Measurements from ENCODE around the gene SMYD3. TPM values are rescaled to one million over a fixed set of nuclear protein-coding genes. Genes with fewer than 3 reads are reported as not detected.

Gene SMYD3
- total RNA-seq, 1 donor from 2014 or later, result 23.5 TPM

DNA sequence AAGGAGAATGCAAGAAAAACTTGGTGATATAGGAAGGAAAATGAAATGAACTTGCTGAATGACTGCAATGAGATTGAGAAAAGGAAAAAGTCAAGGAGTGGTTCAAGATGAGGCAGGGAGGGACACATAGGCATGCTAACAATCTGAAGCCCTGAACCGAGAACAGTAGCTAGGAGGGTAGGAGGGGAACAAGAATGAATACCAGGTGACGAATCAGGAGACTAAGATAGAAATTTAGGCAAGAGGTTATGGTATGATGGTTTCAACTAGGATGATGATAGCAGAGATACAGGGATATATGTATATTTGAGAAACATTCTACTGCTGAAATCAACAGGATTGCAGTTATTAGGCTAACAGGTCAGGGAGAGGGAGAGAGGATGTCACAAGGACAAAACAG lies 44.1 kb downstream of the SMYD3 start:
- DNase-seq, result no peak

DNA sequence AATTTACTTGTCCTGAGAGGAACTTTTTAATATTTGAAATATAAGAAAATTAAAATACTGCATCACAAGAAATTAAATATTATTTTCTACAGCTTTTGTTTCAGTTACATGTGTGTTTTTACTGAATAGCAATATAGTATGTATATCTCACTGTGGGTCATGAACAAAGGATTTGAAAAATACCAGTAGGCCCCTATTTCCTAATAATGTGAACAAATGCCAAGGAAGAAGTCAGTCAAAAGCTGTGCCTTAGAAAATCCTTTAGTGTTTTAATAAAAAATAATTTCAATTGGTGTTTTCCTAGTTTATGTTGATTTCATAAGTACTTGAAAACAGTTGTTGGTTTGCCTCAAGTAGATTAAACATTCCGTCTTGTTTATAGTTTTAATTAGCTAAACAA lies 46.7 kb downstream of the SMYD3 start:
- no peak for DNase-seq

DNA sequence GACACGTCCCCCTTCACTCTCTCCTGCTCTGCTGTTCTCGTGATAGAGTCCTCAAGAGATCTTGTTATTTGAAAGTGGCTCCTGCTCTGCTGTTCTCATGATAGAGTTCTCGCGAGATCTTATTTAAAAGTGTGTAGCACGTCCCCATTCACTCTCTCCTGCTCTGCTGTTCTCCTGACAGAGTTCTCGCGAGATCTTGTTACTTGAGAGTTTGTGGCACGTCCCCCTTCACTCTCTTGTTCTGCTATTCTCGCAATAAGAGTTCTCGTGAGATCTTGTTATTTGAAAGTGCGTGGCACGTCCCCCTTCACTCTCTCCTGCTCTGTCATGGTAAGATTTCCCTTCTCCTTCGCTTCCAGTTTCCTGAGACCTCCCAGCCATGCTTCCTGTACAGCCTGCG lies 47.9 kb downstream of the SMYD3 start:
- no peak for DNase-seq

DNA sequence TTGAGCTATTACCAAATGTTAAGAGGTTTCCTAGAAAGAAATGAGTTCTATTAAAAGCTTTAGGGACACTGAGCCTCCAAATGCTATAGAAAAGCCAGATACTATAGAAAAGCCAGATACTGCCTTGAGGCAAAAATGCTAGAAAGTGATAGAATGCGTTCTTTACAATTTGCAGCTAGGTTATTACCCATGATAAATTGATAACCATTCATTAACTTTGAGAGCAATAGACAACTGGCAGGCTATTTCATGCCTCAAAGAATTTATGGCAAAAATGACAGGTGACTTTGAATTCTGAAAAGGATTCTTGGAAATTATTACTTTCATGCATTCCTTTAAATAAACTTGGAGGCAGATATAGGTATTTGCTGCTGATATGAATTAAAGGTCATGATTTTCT lies 51.6 kb downstream of the SMYD3 start:
- DNase-seq, result no peak

DNA sequence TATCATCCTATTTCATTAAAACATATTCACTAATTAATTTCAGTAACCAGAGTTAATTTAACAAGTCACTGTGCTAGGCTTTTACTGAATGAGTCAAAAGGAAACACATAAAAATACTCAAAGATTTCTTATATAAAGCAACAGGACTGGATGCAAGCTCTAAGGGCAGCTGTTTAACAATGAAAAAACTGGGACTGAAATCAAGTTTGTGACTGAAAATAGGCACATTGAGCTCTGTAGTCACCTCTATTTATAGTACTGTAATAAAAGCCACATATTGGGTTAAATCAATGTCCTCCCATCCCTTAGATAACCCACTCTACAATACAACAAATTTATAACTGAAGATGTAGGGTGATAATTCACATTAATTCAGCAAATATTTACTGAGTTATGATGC lies 52.4 kb downstream of the SMYD3 start:
- no peak for DNase-seq

DNA sequence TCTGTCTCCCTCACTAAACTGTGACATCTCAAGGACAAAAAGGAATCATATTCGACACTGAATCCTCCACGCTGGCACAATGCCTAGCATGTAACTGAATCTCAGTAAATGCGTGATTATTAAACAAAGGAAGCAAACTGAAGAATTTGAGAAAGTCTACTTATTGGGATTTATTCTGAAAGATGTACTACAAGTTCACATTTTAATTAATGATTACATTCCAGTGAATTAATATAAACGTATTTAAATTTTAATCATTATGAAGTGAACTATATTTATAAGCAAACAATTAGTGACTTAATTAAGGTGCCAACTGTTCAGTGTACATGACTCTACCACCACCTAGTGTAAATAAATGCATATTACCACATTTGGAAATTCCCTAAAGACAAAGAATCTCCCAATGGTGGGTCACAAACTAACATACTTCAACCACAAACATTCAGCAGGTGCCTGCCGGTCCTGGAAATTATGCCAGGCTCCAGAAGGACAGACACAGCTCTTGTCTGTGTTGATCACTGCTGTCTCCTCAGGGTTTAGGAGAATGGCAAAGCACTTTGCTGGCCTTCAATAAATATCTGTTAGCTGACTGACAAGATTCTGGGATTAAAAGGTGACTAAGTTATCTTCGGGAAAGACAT lies 56.3 kb downstream of the SMYD3 start:
- DNase-seq, result peak; percentile 54

DNA sequence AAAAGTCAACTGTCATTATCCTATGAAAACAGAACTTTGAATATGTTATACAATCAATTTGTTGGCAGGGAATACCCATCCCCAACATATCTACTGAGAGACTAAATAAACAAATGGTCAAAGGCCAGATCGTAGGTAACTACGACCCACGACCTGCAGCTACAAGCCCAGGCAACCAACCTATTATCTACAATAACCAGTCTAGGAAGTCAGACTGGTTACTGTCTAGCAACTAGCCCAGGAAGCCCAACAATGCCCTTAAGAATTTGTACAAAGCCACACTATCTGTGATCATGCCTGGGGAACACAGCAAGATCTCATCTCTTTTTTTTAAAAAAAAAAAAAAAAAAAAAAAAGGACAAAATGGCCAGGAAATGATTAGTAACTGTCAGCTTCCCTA lies 58.7 kb downstream of the SMYD3 start:
- DNase-seq, result no peak

DNA sequence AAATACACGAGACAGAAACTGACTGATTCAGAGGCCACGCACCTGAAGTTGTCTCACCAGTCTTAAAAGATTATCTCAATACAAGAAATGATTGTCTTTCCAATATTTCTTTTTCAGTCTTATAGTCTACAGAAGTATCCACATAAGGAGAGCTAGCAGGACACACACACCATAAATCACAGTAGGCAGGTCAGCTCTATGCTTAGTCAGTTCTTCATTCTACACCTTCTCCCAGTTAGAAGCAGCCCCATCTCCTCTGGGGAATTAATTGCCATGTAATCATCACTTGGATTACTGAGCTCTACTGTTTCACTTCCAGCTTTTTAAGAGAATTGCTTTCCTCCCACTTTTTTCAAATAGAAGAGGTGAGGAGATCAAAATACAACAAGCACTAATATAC lies 59.6 kb downstream of the SMYD3 start:
- no peak for DNase-seq

DNA sequence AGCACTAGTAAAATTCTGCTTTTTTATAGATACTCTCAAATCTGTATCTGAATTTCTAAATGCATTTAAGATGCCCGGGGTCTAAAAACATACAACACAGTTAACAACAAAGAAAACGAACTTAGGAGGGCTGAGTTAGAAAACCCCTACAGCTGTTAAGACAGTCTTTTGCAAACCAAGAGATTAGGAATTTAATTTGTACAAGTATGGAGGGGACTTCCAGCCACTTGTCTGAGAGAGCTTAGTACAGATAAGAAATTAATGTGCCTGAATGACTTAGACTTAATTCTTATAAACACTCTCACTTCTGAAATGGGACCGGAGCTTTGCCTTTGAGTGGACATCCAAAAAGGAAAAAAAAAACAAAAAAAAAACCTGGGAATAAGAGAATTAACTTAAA lies 61.6 kb downstream of the SMYD3 start:
- peak; percentile 8 for DNase-seq

DNA sequence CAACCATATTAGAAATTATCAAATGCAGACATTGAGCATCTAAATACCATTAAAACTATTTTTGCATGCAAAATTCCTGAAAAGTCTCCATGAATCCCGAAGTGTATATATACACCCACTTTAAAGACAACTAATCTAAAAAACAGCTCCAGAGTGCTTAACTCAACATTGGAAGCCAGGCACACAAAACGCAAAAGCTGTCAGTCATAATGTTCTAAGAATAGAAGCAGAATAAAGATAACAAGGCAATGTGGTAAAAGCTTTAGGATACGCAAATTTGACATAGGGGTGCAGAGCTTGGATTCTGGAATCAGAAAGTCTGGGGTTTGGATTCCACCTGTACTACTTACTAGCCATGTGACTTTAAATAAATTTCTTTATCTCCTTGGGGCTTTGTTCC lies 62.5 kb downstream of the SMYD3 start:
- no peak for DNase-seq

DNA sequence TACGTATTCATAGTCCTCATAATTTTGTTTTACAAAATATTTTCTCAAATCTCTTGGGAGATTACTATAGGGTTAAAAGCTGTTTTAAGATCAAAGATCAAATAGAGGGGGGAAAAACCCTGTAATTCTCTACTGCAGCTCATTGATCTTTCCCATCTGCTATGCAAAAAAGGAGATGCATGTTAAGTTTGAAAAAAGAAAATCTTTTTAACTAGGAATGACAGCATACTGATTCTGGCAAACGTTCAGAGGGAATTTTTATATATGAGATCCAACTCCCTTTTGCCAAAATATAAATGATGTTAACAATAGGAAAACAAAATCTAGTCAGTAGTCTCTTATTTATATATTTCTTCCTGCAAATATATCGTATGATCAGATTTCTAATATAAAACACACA lies 69.1 kb downstream of the SMYD3 start:
- peak; percentile 9 for DNase-seq

DNA sequence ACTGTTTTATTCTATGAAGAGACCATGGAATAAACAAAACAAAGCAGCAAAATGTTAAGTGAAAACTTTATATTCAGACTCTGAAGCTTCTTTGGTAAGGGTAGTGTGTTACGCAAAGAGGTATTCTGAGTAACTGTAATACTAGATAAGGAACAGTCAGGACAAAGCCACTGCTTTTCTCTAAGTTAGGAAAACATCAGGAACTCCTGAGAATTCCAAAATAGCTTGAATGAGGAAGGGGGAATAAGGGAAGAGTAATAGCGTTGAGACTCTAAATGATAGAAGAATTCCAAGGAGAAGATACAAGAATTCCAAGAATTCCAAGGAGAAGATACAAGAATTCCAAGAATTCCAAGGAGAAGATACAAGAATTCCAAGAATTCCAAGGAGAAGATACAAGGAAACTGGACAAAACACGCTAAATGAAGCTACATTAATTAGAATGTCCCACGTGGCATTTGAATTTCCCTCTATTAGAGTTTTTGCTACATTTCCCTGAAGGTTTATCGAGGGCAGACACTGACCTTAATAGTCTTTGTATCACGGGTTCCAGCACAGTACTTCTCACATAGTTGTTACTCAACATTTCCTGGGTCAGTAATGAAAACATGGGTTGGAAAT lies 71.5 kb downstream of the SMYD3 start:
- DNase-seq, result no peak

DNA sequence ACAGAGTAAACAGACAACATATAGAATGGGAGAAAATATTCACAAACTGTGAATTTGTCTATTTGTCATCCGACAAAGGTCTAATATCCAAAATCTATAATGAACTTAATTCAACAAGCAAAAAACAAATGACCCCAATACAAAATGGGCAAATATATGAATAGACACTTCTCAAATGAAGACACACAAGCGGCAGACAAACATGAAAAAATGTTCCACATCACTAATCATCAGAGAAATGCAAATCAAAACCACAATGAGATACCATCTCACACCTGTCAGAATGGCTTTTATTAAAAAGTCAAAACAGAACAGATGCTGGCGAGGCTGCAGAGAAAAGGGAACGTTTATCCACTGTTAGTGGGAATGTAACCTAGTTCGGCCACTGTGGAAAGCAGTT lies 72.7 kb downstream of the SMYD3 start:
- DNase-seq, result no peak

DNA sequence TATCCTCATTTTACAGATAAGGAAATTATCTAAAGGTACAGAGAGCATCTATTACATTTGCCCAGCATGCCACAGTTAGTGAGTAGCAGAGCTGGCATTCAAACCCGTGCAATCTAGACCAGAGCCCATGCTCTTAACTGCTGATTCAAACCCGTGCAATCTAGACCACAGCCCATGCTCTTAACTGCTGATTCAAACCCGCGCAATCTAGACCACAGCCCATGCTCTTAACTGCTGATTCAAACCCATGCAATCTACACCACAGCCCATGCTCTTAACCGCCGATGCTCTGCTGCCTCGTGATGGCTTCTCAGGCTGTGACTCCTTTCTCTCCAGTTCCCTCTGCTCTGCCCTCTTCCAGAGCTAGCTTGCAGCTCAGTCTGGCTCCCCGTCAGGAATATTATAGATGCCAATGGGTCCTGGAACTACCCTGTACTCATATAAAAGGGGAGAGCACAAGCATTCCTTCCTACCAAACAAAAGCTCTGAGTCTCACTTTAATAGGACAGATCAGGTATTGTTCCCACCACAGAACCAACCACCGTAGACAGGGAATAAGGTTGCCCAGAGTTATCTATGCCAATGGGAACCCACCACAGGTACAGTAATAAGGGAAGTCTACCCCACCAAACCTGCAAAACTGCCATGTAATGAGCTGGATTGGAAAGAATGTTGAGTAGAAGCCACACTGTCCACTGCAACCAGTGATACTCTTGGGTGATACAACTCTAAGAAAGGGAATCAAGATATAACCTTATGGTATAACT lies 78.4 kb downstream of the SMYD3 start:
- DNase-seq, result no peak

DNA sequence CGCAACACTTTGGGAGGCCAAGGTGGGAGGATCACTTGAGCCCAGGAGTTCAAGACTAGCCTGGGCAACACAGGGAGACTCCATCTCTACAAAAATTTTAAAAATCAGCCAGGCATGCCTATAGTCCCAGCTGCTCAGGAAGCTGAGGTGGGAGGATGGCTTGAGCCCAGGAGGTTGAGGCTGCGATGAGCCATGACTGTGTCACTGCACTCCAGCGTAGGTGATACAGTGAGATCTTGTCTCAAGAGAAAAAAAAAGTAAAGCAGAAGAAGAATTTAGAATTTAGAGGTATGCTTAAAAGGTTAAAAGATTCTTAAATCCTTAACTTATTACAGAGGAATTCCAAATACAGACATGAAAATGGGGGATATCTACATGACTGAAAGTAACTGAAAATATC lies 79.5 kb downstream of the SMYD3 start:
- DNase-seq, result no peak

DNA sequence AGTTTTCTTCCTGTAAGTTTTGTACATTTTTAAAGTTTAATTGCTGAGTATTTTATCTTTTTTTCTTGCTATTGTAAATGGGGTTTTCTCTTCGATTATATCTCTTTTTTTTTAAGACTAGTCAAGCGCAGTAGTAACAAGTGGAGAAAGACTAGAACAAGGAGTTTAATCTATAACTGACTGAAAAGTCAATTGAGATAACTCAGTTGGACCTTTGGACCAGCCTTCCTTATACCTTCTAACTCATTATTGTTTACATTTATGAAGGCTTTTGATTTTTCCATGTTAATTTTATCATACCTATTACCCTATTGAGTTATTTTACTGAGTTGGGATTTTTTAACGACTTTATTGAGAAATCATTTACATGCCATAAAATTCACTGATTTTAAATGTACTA lies 81.2 kb downstream of the SMYD3 start:
- DNase-seq, result no peak

DNA sequence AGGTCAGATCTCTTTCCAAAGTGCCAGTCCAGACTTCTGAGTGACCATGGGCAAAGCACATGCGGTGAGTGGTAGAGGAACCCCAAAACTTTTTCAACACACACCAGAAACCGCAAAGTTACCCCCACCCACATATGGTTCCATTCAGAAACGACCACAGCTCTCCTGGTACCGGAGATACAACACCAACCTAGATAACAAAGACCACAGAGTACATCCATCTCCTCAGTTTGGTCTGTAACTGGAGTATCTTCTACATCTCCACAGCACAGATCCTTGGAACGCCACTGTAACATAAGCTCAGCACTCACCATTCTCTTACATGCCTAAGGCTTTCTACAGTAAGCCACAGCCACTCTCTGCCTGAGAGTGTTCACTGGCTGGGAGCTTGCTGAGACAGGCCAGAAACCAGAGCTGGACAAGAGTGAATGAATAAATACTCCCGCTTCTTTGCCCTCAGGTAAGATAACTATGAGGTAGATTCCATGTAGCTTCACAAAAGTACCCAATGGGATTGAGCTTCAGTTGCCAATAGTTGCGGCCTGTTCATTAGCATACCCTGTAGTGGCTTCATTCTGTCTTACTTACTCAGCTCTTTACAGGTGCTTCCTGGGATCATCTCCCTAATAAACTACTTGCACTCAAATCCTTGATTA lies 81.8 kb downstream of the SMYD3 start:
- peak; percentile 19 for DNase-seq

DNA sequence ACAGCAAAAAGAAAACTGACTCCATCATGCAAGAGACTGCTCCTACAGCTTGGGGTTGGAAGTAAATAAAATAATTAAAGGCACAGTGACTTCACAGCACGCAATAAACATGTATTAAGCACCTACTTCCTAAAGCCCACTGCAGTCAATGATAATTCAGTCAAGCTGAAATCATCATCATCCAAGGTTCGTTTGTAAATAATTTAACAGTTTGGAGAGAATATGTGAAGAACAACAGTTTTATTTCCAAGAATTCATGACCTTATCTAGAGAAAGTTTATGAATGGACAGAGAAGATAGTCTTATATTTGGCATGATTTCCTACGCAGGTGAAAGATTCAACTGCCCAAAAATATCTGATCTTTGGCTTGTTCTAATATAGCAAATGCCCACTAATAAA lies 86.8 kb downstream of the SMYD3 start:
- no peak for DNase-seq

DNA sequence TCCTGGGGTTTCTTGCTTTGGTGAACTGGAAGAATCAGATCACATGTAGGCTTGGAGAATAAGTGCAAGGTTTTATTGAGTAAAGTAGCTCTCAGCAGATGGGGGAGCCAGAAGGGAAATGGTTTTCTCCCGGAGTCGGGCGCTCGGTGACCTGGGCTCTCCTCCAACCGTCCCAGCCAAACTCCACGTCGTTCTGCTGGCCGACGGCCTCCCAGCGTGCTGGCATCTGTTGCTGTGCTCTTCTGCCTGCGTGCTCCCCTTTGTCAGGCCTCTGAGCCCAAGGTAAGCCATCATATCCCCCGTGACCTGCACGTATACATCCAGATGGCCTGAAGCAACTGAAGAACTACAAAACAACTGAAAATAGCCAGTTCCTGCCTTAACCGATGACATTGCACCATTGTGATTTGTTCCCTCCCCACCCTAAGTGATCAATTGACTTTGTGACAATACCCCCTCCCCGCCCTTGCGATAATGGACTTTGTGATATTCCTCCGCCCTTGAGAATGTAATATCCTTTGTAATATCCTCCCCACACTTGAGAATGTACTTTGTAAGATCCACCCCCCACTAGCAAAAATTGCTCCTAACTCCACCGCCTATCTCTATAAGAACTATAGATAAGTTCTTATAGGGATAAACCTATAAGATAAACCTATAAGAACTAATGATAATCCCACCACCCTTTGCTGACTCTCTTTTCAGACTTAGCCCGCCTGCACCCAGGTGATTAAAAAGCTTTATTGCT lies 88.3 kb downstream of the SMYD3 start:
- DNase-seq, result no peak

DNA sequence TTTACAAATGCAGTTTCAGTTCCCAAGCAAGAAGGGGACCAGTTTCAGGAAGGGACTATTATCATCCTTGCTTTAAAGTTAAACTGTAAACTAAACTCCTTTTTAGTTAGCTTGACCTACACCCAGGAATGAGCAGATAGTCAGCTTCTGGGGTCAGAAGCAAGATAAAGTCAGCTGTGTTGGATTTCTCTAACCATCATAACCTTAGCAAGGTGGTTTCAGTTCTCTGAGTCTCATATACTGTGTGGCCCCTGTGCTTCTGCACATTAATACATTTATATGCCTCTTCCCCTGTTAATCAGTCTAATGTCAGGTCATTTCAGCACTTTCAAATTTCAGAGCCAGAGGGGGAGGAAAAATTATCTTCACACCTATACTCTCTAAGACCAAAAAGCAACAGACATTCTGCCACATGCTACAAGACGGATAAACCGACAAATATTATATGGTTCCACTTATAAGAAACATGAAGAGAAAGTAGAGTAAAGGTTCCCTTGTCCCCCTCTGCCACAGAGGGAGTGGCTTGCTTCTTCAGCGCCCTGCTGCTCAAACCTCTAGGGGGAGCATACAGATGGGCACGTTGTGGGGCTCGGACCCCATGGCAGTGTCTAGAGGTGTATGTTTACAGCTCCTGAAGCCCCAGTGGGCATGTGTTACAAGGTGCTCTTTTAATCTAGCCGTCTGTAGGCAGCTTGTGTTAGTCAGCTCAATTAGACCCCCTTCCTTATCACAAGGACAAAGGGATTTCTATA lies 89.1 kb downstream of the SMYD3 start:
- no peak for DNase-seq

DNA sequence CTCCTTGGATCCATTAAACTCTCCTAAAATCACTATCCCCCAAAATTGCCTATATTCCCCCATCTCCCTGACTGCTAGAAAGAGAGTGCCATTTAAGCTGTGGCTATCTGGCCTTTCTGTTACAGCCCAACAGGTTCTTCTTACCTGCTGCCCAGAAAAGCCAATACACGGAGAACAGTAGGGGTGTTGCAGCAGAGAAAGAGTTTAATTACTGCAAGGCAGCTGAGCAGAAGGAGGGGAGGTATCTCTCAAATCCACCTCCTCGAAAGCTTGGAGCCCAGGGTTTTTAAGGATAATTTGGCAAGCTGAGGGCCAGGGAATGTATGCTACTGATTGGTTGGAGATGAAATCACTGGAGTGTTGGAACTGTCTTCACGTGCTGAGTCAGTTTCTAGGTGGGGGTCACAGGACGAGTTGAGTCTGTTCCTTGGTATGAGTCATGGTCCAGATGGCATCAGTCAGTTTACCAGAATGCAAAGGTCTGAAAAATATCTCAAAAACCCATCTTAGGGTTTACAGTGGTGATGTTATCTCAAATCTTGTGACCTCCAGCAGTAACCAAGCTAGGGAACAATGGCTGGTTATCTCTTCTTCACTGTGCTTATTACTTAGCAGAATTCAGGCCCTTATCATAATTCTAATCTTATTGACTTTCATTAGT lies 89.8 kb downstream of the SMYD3 start:
- no peak for DNase-seq

Data from tongue (tissue), 2 donors.